ENCODE results near the gene APCDD1. TPM values are rescaled to one million over a fixed set of nuclear protein-coding genes. Genes with fewer than 3 reads are reported as not detected.
A peak's percentile ranks its signal among the peaks of the same experiment; 100 is the strongest.

APCDD1 gene
- total and polyA plus RNA-seq, 2 experiments from 2014 or later, result 69.6 to 114 TPM

GRCh38 chr18:10475276-10475653, 20.8 kb downstream of the APCDD1 start:
- Histone ChIP-seq H3K9me2 (replicated peaks; ENCODE audit: insufficient read depth) (no peaks in the 10 kb centered on the region), H3K9me3 (ENCODE audit: low read depth) (no peaks in the 10 kb centered on the region), H2AFZ (no peak overlapping the region), H3K4me3 (no peak overlapping the region), H3K27me3 (no peaks in the 10 kb centered on the region), H3K36me3 (replicated peaks; ENCODE audit: insufficient read depth, low read depth) (no peaks in the 10 kb centered on the region), H3K27ac (no peak overlapping the region), H3K4me2 (no peak overlapping the region), H4K20me1 (ENCODE audit: insufficient read depth, poor library complexity, severe bottlenecking) (peaks cover 3% of the 10 kb centered on the region), H3K4me1 (ENCODE audit: insufficient read depth) (peaks cover 17% of the 10 kb centered on the region), H3K79me2 (no peaks in the 10 kb centered on the region)
- no peak for DNase-seq (ENCODE audit: low spot score)
- TF ChIP-seq, protein P1, sequence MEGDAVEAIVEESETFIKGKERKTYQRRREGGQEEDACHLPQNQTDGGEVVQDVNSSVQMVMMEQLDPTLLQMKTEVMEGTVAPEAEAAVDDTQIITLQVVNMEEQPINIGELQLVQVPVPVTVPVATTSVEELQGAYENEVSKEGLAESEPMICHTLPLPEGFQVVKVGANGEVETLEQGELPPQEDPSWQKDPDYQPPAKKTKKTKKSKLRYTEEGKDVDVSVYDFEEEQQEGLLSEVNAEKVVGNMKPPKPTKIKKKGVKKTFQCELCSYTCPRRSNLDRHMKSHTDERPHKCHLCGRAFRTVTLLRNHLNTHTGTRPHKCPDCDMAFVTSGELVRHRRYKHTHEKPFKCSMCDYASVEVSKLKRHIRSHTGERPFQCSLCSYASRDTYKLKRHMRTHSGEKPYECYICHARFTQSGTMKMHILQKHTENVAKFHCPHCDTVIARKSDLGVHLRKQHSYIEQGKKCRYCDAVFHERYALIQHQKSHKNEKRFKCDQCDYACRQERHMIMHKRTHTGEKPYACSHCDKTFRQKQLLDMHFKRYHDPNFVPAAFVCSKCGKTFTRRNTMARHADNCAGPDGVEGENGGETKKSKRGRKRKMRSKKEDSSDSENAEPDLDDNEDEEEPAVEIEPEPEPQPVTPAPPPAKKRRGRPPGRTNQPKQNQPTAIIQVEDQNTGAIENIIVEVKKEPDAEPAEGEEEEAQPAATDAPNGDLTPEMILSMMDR (IDR thresholded peaks at IDR 0.05; ENCODE audit: poor library complexity), result no peak
- TF ChIP-seq EZH2phosphoT487 (IDR thresholded peaks at IDR 0.05; ENCODE audit: low read depth, severe bottlenecking, unreplicated experiment), result no peak
- TF ChIP-seq EZH2 (IDR thresholded peaks at IDR 0.05; ENCODE audit: borderline replicate concordance), result no peak
- WGBS (ENCODE audit: low lambda C conversion rate, missing lambda C conversion rate), result 89% methylated on average over 3 of the region's 3 CpGs

DNA sequence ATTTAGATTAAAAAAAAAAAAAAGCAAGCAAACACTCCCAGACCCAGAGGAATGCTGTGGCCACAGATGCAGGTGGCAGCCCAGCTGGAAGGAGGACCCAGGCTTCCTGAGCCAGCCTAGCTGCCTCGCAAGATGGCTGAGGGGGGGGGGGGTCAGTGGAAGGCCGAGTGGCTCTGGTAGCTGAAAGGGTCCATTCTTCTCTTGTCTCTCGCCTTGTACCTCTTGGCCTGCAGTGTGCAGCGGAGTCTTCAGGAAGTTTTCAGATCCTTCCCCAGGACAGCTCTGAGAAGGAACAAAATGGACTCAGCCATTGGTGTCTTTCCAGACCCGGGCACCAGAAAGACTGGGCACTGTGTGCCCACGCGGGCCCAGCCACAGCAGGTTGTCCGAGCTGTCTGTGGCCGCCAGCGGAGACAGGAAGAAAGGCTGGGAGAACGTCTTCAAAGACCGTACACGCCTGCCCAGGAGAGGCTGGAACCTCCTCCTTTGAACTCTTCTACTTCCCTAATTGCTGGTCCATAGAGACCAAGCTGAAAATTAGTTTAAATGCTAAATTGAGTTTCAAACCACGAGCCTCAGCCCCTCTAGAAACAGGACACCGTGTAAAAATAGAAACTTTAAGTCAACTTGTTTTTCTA, 21.3 kb downstream of the APCDD1 start:
- Histone ChIP-seq H3K9me3 (ENCODE audit: low read depth) (no peaks in the 10 kb centered on the region), H2AFZ (no peak overlapping the region), H3K4me3 (no peak overlapping the region), H3K9me2 (replicated peaks; ENCODE audit: insufficient read depth) (no peaks in the 10 kb centered on the region), H3K36me3 (replicated peaks; ENCODE audit: insufficient read depth, low read depth) (no peaks in the 10 kb centered on the region), H3K4me2 (peak overlapping the region; percentile 39), H4K20me1 (ENCODE audit: insufficient read depth, poor library complexity, severe bottlenecking) (peaks cover 3% of the 10 kb centered on the region), H3K27ac (peak overlapping the region; percentile 82), H3K4me1 (ENCODE audit: insufficient read depth) (peaks cover 17% of the 10 kb centered on the region), H3K27me3 (no peaks in the 10 kb centered on the region), H3K79me2 (no peaks in the 10 kb centered on the region)
- no peak for DNase-seq (ENCODE audit: low spot score)
- TF ChIP-seq, protein P1 (IDR thresholded peaks at IDR 0.05; ENCODE audit: poor library complexity), result no peak
- no peak for TF ChIP-seq EZH2phosphoT487 (IDR thresholded peaks at IDR 0.05; ENCODE audit: low read depth, severe bottlenecking, unreplicated experiment)
- TF ChIP-seq EZH2 (IDR thresholded peaks at IDR 0.05; ENCODE audit: borderline replicate concordance), result no peak
- WGBS (ENCODE audit: low lambda C conversion rate, missing lambda C conversion rate), result 83% methylated on average over 15 of the region's 15 CpGs

DNA sequence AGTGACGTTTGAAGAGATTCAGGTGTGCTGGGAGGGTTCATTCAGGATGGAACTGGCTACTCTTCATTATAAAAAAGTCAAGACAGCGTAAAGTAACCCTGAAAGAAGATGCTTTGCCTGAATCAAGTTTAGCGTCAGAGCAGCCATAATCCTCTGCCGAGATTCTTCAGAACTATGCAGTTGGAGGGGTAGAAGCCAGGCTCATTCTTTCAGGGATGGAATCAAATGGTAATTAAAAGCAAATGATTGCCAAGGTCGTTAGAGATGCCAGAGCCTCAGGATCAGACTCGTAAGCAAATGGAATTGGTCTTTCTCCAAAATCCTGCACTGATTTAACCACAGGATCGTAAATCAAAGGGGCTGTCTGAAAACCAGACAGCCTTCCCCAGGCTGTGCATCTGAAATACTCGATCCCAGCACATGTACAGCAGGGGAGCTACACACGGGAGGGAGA, 21.9 kb downstream of the APCDD1 start:
- peak overlapping the region; percentile 82 for H3K27ac ChIP-seq
- peaks cover 17% of the 10 kb centered on the region for H3K4me1 ChIP-seq (ENCODE audit: insufficient read depth)
- no peak overlapping the region for H2AFZ ChIP-seq
- 27% methylated on average over 9 of the region's 9 CpGs for WGBS (ENCODE audit: low lambda C conversion rate, missing lambda C conversion rate)
- no peak overlapping the region for H3K4me3 ChIP-seq
- peak; percentile 37 for DNase-seq (ENCODE audit: low spot score)
- H3K27me3 ChIP-seq, result no peaks in the 10 kb centered on the region
- peak overlapping the region; percentile 39 for H3K4me2 ChIP-seq
- H3K9me3 ChIP-seq (ENCODE audit: low read depth), result no peaks in the 10 kb centered on the region
- TF ChIP-seq EZH2 (IDR thresholded peaks at IDR 0.05; ENCODE audit: borderline replicate concordance) (no peak), EZH2phosphoT487 (IDR thresholded peaks at IDR 0.05; ENCODE audit: low read depth, severe bottlenecking, unreplicated experiment) (no peak)
- TF ChIP-seq, protein P1 (IDR thresholded peaks at IDR 0.05; ENCODE audit: poor library complexity), result no peak
- no peaks in the 10 kb centered on the region for H3K36me3 ChIP-seq (replicated peaks; ENCODE audit: insufficient read depth, low read depth)
- H3K9me2 ChIP-seq (replicated peaks; ENCODE audit: insufficient read depth), result no peaks in the 10 kb centered on the region
- no peaks in the 10 kb centered on the region for H3K79me2 ChIP-seq
- H4K20me1 ChIP-seq (ENCODE audit: insufficient read depth, poor library complexity, severe bottlenecking), result peaks cover 3% of the 10 kb centered on the region

All from hepatocyte (in vitro differentiated cells).